ENCODE results near the gene TTLL5. TPM values are rescaled to one million over a fixed set of nuclear protein-coding genes. Genes with fewer than 3 reads are reported as not detected.
A peak's percentile ranks its signal among the peaks of the same experiment; 100 is the strongest.

TTLL5 gene
- polyA plus RNA-seq, 1 of the 3 experiments (the other 2 are of a cell fraction), result 9.6 TPM

GRCh38 chr14:75906680-75907280, 245.7 kb downstream of the TTLL5 start:
- no peaks in the 10 kb centered on the region for H4K20me1 ChIP-seq (ENCODE audit: insufficient read depth)
- no peaks in the 10 kb centered on the region for H3K27me3 ChIP-seq (ENCODE audit: insufficient read depth)
- peaks cover 0 to 10% of the 10 kb centered on the region in 2 experiments for H3K36me3 ChIP-seq (replicated peaks in 1 of 2; ENCODE audit: control insufficient read depth in 1 of 2, insufficient read depth in 2 of 2, low read length in 1 of 2)
- H3K27ac ChIP-seq (ENCODE audit: low read depth in 2 of 2, low read length in 1 of 2), result no peak overlapping the region
- H3K4me1 ChIP-seq (ENCODE audit: control insufficient read depth in 1 of 2, insufficient read depth in 2 of 2, low read depth in 1 of 2, low read length in 1 of 2), result peaks cover 9 to 13% of the 10 kb centered on the region in 2 experiments; a peak in 3 of 4 replicates
- H3K79me2 ChIP-seq (ENCODE audit: insufficient read depth), result no peaks in the 10 kb centered on the region
- H3K9ac ChIP-seq, result no peak overlapping the region
- H3K4me3 ChIP-seq (ENCODE audit: low read depth in 2 of 2, low read length in 1 of 2), result no peak overlapping the region
- CTCF ChIA-PET, result interaction anchor here (0.5 to 14.8 kb wide), 69 partner anchors 11 to 1090 kb away, joined by 3 to 550 read pairs (median 4); partner anchors contain the start of genes ERG28, FLVCR2, IFT43 and TGFB3
- H2AFZ ChIP-seq (ENCODE audit: low read depth), result no peak overlapping the region
- H3K9me2 ChIP-seq, result no peaks in the 10 kb centered on the region
- H3K4me2 ChIP-seq, result no peak overlapping the region
- H3K9me3 ChIP-seq, result no peaks in the 10 kb centered on the region
- peaks cover 4% of the 10 kb centered on the region for H3F3A ChIP-seq (replicated peaks; ENCODE audit: insufficient read depth)
- DNase-seq, result peak; percentile 39
- POLR2A ChIA-PET, result interaction anchor here (1.5 kb wide), 2 partner anchors 73 to 76 kb away, joined by 3 to 6 read pairs; no protein-coding TSS in a partner anchor
- WGBS (ENCODE audit: low lambda C conversion rate), result 48% methylated on average over 4 of the region's 4 CpGs
- TF ChIP-seq RXRA (IDR thresholded peaks at IDR 0.05; ENCODE audit: borderline replicate concordance, low read depth), result peak; percentile 50; the same call in 1 of the 2 replicates
- peak; percentile 87 for TF ChIP-seq RAD21 (IDR thresholded peaks at IDR 0.05; ENCODE audit: low read length)
- TF ChIP-seq CTCF (IDR thresholded peaks at IDR 0.05), result peak; percentile 98
- no peak for TF ChIP-seq TAF1 (IDR thresholded peaks at IDR 0.05; ENCODE audit: borderline replicate concordance, low read depth, low read length)
- TF ChIP-seq ELF1 (IDR thresholded peaks at IDR 0.05), result no peak
- peak; percentile 64 for TF ChIP-seq SMC3 (IDR thresholded peaks at IDR 0.05; ENCODE audit: low read depth, low read length)
- no peak for TF ChIP-seq EP300 (IDR thresholded peaks at IDR 0.05; ENCODE audit: borderline replicate concordance in 1 of 2, low read depth in 1 of 2, low read length in 1 of 2)
- no peak for TF ChIP-seq FOXM1 (IDR thresholded peaks at IDR 0.05; ENCODE audit: low read depth)

- Histone ChIP-seq H3K9ac (no peak overlapping the region), H3K9me2 (no peaks in the 10 kb centered on the region), H3K4me3 (ENCODE audit: low read depth in 2 of 2, low read length in 1 of 2) (no peak overlapping the region), H4K20me1 (ENCODE audit: insufficient read depth) (no peaks in the 10 kb centered on the region), H3K27me3 (ENCODE audit: insufficient read depth) (no peaks in the 10 kb centered on the region), H3K36me3 (replicated peaks in 1 of 2; ENCODE audit: control insufficient read depth in 1 of 2, insufficient read depth in 2 of 2, low read length in 1 of 2) (peaks cover 0 to 4% of the 10 kb centered on the region in 2 experiments), H3K9me3 (no peaks in the 10 kb centered on the region), H3F3A (replicated peaks; ENCODE audit: insufficient read depth) (peaks cover 4% of the 10 kb centered on the region), H3K4me2 (no peak overlapping the region), H3K27ac (ENCODE audit: low read depth in 2 of 2, low read length in 1 of 2) (no peak overlapping the region), H3K79me2 (ENCODE audit: insufficient read depth) (no peaks in the 10 kb centered on the region), H3K4me1 (ENCODE audit: control insufficient read depth in 1 of 2, insufficient read depth in 2 of 2, low read depth in 1 of 2, low read length in 1 of 2) (peaks cover 9 to 17% of the 10 kb centered on the region in 2 experiments; a peak in 3 of 4 replicates), H2AFZ (ENCODE audit: low read depth) (no peak overlapping the region)
- WGBS (ENCODE audit: low lambda C conversion rate), result 98% methylated on average over 4 of the region's 4 CpGs
- TF ChIP-seq USF1 (IDR thresholded peaks at IDR 0.05; ENCODE audit: borderline replicate concordance, low read depth) (no peak), MAX (IDR thresholded peaks at IDR 0.05; ENCODE audit: low read depth) (no peak), TAF1 (IDR thresholded peaks at IDR 0.05; ENCODE audit: borderline replicate concordance, low read depth, low read length) (no peak), NRF1 (IDR thresholded peaks at IDR 0.05; ENCODE audit: low read depth, low read length) (no peak), RFX5 (IDR thresholded peaks at IDR 0.05; ENCODE audit: low read length) (no peak), YY1 (IDR thresholded peaks at IDR 0.05; ENCODE audit: low read depth) (no peak), ELF1 (IDR thresholded peaks at IDR 0.05) (no peak), GABPA (IDR thresholded peaks at IDR 0.05; ENCODE audit: low read depth) (no peak), GATA2 (CRISPR knock-in tag; IDR thresholded peaks at IDR 0.05) (no peak)
- DNase-seq, result no peak
- CTCF ChIA-PET, result interaction anchor here (0.6 to 14.8 kb wide), 37 partner anchors 10 to 1089 kb away, joined by 3 to 550 read pairs (median 7); partner anchors contain the start of genes ERG28, FLVCR2, IFT43 and TGFB3
- POLR2A ChIA-PET, result interaction anchor here (1.5 kb wide), 1 partner anchor 75 kb away, joined by 6 read pairs; no protein-coding TSS in a partner anchor
Observed at GRCh38 chr14:75907756-75908359, 246.8 kb downstream of the TTLL5 start.

Data from SK-N-SH (cell line).